Measurements from ENCODE around the gene LY6G5C.
A peak's percentile ranks its signal among the peaks of the same experiment; 100 is the strongest.

Gene LY6G5C

GRCh38 chr6:31693535-31693934 lies 12.7 kb upstream of the LY6G5C start:
- TF ChIP-seq, protein P1, sequence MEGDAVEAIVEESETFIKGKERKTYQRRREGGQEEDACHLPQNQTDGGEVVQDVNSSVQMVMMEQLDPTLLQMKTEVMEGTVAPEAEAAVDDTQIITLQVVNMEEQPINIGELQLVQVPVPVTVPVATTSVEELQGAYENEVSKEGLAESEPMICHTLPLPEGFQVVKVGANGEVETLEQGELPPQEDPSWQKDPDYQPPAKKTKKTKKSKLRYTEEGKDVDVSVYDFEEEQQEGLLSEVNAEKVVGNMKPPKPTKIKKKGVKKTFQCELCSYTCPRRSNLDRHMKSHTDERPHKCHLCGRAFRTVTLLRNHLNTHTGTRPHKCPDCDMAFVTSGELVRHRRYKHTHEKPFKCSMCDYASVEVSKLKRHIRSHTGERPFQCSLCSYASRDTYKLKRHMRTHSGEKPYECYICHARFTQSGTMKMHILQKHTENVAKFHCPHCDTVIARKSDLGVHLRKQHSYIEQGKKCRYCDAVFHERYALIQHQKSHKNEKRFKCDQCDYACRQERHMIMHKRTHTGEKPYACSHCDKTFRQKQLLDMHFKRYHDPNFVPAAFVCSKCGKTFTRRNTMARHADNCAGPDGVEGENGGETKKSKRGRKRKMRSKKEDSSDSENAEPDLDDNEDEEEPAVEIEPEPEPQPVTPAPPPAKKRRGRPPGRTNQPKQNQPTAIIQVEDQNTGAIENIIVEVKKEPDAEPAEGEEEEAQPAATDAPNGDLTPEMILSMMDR (conservative IDR thresholded peaks at IDR 0.05; ENCODE audit: low read depth) = no peak
- DNase-seq (ENCODE audit: low spot score) = no peak
- CTCF ChIA-PET = interaction anchor here (0.6 to 1.0 kb wide), 4 partner anchors 36 to 177 kb away, joined by 3 to 5 read pairs (median 3); no protein-coding TSS in a partner anchor
- POLR2A ChIA-PET (ENCODE audit: low non-redundant PET) = interaction anchor here (0.6 kb wide), 1 partner anchor 58 kb away, joined by 3 read pairs; no protein-coding TSS in a partner anchor
- H3K27ac ChIP-seq = peak overlapping the region; percentile 2; the same call in 1 of the 2 replicates

- no peak for DNase-seq (ENCODE audit: low spot score)
- CTCF ChIA-PET = interaction anchor here (0.6 to 1.0 kb wide), 6 partner anchors 10 to 287 kb away, joined by 3 to 4 read pairs (median 3); partner anchors contain the start of gene ABHD16A
- POLR2A ChIA-PET (ENCODE audit: low non-redundant PET) = no interaction called here
- TF ChIP-seq, protein P1 (conservative IDR thresholded peaks at IDR 0.05; ENCODE audit: low read depth) = no peak
- peak overlapping the region; percentile 2; the same call in 1 of the 2 replicates for H3K27ac ChIP-seq
Measured at GRCh38 chr6:31692886-31693285, 12.0 kb upstream of the LY6G5C start.

DNA sequence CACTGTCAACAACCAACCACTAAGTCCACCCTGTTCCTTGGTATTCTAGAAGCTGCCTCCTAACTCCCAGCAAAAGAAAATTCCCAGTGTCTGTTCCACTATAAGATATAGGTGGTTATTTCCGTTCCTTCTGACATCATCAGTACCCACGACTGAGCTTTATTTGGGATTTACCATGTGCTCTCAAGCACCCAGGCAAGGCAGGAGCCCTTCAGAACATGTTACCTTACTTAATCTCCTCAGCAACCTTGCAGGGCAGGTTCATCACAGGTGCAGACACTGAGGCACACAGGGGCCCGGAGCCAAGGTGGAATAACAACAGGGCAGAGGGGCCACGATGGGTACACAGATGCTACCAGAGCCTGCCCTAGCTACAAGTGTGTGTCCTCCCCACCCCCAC lies 11.5 kb upstream of the LY6G5C start:
- CTCF ChIA-PET = interaction anchor here (0.6 to 1.0 kb wide), 5 partner anchors 10 to 287 kb away, joined by 3 to 4 read pairs (median 3); partner anchors contain the start of gene ABHD16A
- DNase-seq (ENCODE audit: low spot score) = no peak
- TF ChIP-seq, protein P1 (conservative IDR thresholded peaks at IDR 0.05; ENCODE audit: low read depth) = no peak
- POLR2A ChIA-PET (ENCODE audit: low non-redundant PET) = no interaction called here
- no peak overlapping the region for H3K27ac ChIP-seq

DNA sequence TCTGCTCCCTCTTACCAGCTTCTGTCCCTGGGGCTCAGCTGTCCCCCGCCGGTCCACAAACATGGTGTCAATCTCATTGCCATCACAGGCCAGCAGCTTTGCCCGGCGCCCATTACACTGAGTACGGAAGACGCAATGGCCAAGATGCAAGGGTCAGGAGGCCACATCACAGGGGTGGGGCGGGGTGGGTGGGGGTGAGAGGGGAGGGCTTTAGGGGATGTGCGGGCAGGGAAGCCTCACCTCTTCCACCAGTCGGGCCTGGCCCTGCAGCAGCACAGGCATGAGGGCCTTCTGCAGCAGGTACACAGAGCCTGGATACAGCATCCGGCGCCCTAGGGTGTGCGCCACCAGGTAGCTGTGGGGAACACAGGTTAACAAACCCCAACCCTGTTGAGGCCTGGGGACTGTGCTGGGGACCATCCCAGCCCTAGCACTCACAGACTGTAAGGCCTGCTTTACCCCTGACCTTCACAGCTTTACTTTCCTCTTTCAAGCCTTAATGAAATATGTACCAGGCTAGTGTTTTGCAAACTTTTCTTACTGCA lies 10.8 kb upstream of the LY6G5C start:
- no peak for DNase-seq (ENCODE audit: low spot score)
- H3K27ac ChIP-seq = 0 out of 2 replicates have a peak overlapping the region, but pooled peaks have one; percentile 17
- CTCF ChIA-PET = interaction anchor here (0.6 to 1.0 kb wide), 3 partner anchors 30 to 273 kb away, joined by 3 to 5 read pairs (median 4); partner anchors contain the start of gene LY6G6C
- TF ChIP-seq, protein P1 (conservative IDR thresholded peaks at IDR 0.05; ENCODE audit: low read depth) = no peak
- POLR2A ChIA-PET (ENCODE audit: low non-redundant PET) = no interaction called here

DNA sequence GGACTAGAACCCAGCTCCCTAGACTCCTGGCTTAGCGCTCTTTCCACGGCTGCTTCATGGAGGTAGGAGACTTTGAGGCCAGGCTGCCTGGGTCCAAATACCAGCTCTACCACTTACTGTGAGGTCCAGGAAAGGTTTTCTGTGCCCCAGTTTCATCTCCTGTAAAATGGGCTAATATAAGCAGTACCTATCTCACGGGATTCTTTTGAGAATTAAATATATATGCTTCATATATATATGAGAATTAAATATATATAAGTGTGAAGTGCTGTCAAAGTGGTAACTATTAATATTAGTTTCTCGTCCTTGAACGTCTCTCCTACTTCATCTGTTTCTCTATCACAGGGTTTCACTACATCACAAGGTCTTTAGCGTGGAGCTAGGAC lies 10.2 kb upstream of the LY6G5C start:
- ChIA-PET CTCF (interaction anchor here (0.6 to 1.0 kb wide), 4 partner anchors 31 to 273 kb away, joined by 4 to 5 read pairs (median 4); partner anchors contain the start of gene LY6G6C), POLR2A (ENCODE audit: low non-redundant PET) (no interaction called here)
- no peak for DNase-seq (ENCODE audit: low spot score)
- peak overlapping the region; percentile 52 for H3K27ac ChIP-seq
- TF ChIP-seq, protein P1 (conservative IDR thresholded peaks at IDR 0.05; ENCODE audit: low read depth) = no peak

GRCh38 chr6:31690231-31691077 lies 9.6 kb upstream of the LY6G5C start:
- ChIA-PET CTCF (interaction anchor here (0.6 to 1.0 kb wide), 5 partner anchors 11 to 192 kb away, joined by 3 to 5 read pairs (median 4); partner anchors contain the start of gene LY6G6C), POLR2A (ENCODE audit: low non-redundant PET) (no interaction called here)
- TF ChIP-seq, protein P1 (conservative IDR thresholded peaks at IDR 0.05; ENCODE audit: low read depth) = no peak
- no peak for DNase-seq (ENCODE audit: low spot score)
- peak overlapping the region; percentile 52 for H3K27ac ChIP-seq
